NT2/D1 (cell line): Measurements from ENCODE around the gene NRARP.

Experiments
- DNase-seq: peaks from one replicate; pipeline ENCODE4 v3.0.0-alpha.2; 2011; ENCODE audit warnings: low read depth, low spot score
- H3K27me3 ChIP-seq: 2 replicates; pipeline ENCODE4 v1.6.0; 2011; ENCODE audit warnings: mild to moderate bottlenecking; ENCODE audit not compliant: insufficient read length, insufficient read depth
- H3K36me3 ChIP-seq: 2 replicates; pipeline ENCODE4 v1.6.1; 2011; ENCODE audit warnings: mild to moderate bottlenecking, low read length, mixed read lengths; ENCODE audit not compliant: insufficient read depth, insufficient read length
- H3K4me1 ChIP-seq: 2 replicates; pipeline ENCODE4 v1.5.1; 2011; ENCODE audit not compliant: insufficient read depth, insufficient read length
- H3K4me3 ChIP-seq: 2 replicates; pipeline ENCODE4 v1.5.1; 2011; ENCODE audit warnings: low read depth; ENCODE audit not compliant: insufficient read length
- H3K9ac ChIP-seq: 2 replicates; pipeline ENCODE4 v1.6.0; 2011; ENCODE audit warnings: low read depth; ENCODE audit not compliant: insufficient read length
- H3K9me3 ChIP-seq: 2 replicates; pipeline ENCODE4 v1.5.1; 2011; ENCODE audit warnings: mild to moderate bottlenecking, low read length; ENCODE audit not compliant: insufficient read depth
- SUZ12 ChIP-seq: IDR thresholded peaks from 2 replicates; pipeline ENCODE4 v1.6.1; 2011; ENCODE audit not compliant: insufficient read length, insufficient read depth; ENCODE audit errors: extremely low read depth
- YY1 ChIP-seq: IDR thresholded peaks from 2 replicates; pipeline ENCODE4 v1.6.1; 2011; ENCODE audit not compliant: insufficient read length, insufficient read depth
- ZNF274 ChIP-seq: IDR thresholded peaks from 2 replicates; pipeline ENCODE4 v1.6.1; 2011; ENCODE audit warnings: mild to moderate bottlenecking, low read depth, low read length

The NRARP gene

GRCh38 chr9:137278061-137278701, 23.9 kb downstream of the NRARP start:
- H3K36me3 ChIP-seq: peaks cover 45% of the 10 kb centered on the region
- peak overlapping the region; percentile 28 for H3K4me3 ChIP-seq
- peaks cover 14% of the 10 kb centered on the region; the same call in 1 of the 2 replicates for H3K9me3 ChIP-seq
- peaks cover 46% of the 10 kb centered on the region for H3K4me1 ChIP-seq
- TF ChIP-seq ZNF274 (no peak), YY1 (no peak), SUZ12 (no peak)
- peak overlapping the region; percentile 80 for H3K9ac ChIP-seq
- H3K27me3 ChIP-seq: peaks cover 3% of the 10 kb centered on the region
- no peak for DNase-seq

GRCh38 chr9:137277329-137278041, 24.6 kb downstream of the NRARP start, which contains the start of gene TOR4A:
Gene TOR4A, plus strand, starts transcription at chr9:137277726. Its CDS starts 964 bp downstream, at chr9:137278690.
- Histone ChIP-seq H3K27me3 (peaks cover 3% of the 10 kb centered on the region), H3K9me3 (peaks cover 14% of the 10 kb centered on the region; the same call in 1 of the 2 replicates), H3K4me3 (peak within 1 kb of the TSS; percentile 28), H3K4me1 (peaks cover 47% of the 10 kb centered on the region), H3K36me3 (peaks cover 48% of the 10 kb centered on the region), H3K9ac (peak within 1 kb of the TSS; percentile 80)
- TF ChIP-seq ZNF274 (no peak), SUZ12 (no peak), YY1 (no peak)
- DNase-seq: no peak

DNA sequence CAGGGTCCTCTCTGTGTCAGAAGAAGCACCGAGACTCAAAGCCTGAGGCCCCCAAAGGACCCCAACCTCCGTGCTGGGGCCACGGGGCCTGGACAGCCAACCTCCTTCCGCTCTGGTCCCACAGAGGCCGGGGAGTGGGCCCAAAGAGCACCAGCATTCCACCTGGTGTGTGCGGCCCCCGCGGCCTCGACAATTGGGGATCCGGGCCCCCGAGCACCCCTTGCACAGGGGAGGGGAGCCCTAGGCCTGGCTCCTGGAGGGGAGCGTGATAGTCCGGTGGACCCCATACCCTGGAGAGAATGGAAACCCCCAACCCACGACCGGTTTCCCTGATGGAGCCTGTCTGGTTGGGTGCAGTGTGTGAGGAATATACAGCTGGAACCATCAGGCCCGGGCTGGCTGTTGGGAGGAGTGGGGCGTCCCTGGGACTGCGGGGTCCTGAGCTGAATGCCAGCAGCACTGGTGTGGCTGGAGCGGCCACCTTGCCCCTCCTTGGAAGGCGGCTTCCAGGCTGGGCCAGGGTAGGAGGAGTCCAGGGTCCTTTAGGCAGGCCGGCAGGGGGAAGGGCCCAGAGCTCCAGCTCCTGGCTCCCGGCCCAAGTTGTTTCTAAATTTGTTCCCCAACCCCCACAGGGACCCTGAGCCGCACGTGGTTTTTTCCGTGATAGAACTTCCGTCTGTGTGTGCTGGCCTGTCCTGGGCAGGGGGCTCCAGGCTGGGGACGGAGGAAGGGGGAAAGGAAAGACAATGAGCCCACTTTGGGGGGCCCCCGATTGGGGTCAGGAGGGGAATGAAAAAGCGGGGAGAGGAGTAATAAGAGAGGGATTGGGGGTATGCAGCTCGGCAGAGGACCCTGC, 25.4 kb downstream of the NRARP start:
- peak overlapping the region; percentile 28 for H3K4me3 ChIP-seq
- no peak for DNase-seq
- H3K27me3 ChIP-seq: peaks cover under 1% of the 10 kb centered on the region
- peaks cover 14% of the 10 kb centered on the region; the same call in 1 of the 2 replicates for H3K9me3 ChIP-seq
- H3K9ac ChIP-seq: peak overlapping the region; percentile 80
- TF ChIP-seq ZNF274 (no peak), YY1 (no peak), SUZ12 (no peak)
- H3K36me3 ChIP-seq: peaks cover 52% of the 10 kb centered on the region
- peaks cover 49% of the 10 kb centered on the region for H3K4me1 ChIP-seq

DNA sequence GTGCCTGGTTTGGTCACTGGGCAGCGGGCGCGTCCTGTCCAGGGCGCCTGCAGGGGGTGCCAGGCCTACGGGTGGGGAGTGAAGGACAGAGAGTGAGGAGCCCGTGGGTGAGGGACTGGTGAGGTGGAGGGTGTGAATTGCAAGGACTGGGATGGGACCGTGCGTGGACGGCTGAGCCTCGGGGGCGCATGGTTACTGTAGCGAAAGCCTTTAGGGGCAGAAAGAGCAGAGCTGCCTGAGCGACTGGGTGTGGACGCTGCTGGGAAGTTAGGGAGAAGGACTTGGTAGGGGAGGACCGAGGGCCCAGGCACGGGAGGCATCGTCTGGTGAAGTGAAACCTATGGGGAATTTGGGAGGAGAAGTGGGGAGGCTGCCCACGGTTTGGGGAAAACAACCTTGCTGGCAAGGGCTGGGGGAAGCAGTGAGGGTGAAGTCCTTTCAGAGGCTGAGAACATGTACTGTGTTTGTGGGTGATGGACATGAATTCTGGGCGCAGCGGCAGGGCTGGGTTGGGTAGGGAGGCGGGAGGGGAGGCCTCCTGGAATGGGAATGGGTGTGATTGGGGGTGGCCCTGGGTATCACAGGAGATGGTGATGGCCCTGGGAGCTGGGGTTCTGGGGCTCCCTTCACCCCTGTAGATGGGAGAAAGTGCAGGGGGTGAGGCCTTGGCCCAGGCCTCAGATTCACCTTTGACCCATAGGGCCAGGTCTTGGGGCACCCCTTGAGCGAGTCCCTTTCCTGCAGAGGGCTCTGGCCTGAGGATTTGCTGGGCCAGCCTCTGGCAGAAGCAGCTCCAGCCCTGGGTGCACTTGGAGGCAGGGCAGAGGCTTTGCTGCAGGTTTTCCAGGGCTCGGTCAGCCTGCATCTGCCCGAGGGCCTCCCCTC, 26.2 kb downstream of the NRARP start:
- TF ChIP-seq ZNF274: no peak
- no peak for TF ChIP-seq SUZ12
- TF ChIP-seq YY1: no peak
- Histone ChIP-seq H3K9me3 (peaks cover 14% of the 10 kb centered on the region; the same call in 1 of the 2 replicates), H3K9ac (peak overlapping the region; percentile 80), H3K36me3 (peaks cover 59% of the 10 kb centered on the region), H3K4me1 (peaks cover 52% of the 10 kb centered on the region), H3K27me3 (no peaks in the 10 kb centered on the region), H3K4me3 (no peak overlapping the region)
- no peak for DNase-seq

GRCh38 chr9:137275203-137275587, 26.9 kb downstream of the NRARP start:
- Histone ChIP-seq H3K4me3 (no peak overlapping the region), H3K36me3 (peaks cover 61% of the 10 kb centered on the region), H3K9me3 (peaks cover 14% of the 10 kb centered on the region; the same call in 1 of the 2 replicates), H3K4me1 (peaks cover 48% of the 10 kb centered on the region), H3K27me3 (no peaks in the 10 kb centered on the region), H3K9ac (peak overlapping the region; percentile 80)
- no peak for TF ChIP-seq YY1
- no peak for TF ChIP-seq ZNF274
- no peak for TF ChIP-seq SUZ12
- DNase-seq: no peak

DNA sequence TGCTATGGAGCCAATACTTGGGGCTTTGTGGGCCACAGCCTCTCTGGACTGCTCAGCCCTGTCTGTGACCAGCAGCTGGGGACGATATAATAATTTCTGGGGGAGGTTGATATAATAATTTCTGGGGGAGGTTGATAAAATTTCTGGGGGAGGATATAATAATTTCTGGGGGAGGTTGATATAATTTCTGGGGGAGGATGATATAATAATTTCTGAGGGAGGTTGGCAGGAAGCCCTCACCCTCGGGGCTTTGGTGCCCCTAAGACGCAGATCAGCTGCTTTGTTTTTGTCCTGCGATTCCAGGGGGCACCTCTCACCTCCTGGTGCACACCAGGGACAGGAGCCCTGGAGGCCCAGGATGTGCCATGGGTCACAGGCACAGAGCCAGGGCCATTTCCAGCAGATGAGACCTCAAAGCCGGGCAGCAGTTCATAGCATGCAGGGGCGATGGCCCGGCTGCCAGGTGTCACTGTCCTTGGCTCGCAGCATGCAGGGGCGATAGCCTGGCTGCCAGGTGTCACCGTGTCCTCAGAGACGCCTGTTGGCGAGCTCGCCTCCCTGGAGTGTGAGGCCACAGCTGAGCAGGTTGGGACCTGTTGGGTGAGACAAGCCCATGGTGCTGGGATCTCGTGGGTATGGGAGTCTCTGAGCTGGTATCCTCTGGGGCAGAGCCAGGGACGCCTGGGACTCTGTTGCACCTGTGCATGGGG, 28.3 kb downstream of the NRARP start:
- Histone ChIP-seq H3K9me3 (peaks cover 3% of the 10 kb centered on the region; the same call in 1 of the 2 replicates), H3K9ac (peak overlapping the region; percentile 36), H3K4me1 (peaks cover 41% of the 10 kb centered on the region), H3K36me3 (peaks cover 62% of the 10 kb centered on the region), H3K4me3 (no peak overlapping the region), H3K27me3 (no peaks in the 10 kb centered on the region)
- no peak for DNase-seq
- TF ChIP-seq YY1: no peak
- no peak for TF ChIP-seq SUZ12
- no peak for TF ChIP-seq ZNF274
